BLaER1 (cell line): ENCODE data around the gene QPRT.
"Not testable (repeated sequence)": the region's sequence is repeated elsewhere in the genome, so short reads cannot be mapped to it uniquely, and the experiment has no call there.

Source experiments
- H3K27ac ChIP-seq: shearing (Covaris generic); formaldehyde crosslinking; 2 replicates; pipeline ENCODE4 v1.8.1; 2022
- H3K27me3 ChIP-seq: shearing (Covaris generic); formaldehyde crosslinking; 2 replicates; pipeline ENCODE4 v1.8.1; 2022
- H3K36me3 ChIP-seq: shearing (Covaris generic); formaldehyde crosslinking; 2 replicates; pipeline ENCODE4 v1.8.1; 2022
- H3K4me1 ChIP-seq: shearing (Covaris generic); formaldehyde crosslinking; 2 replicates; pipeline ENCODE4 v1.8.1; 2022
- H3K4me2 ChIP-seq: shearing (Covaris generic); formaldehyde crosslinking; 2 replicates; pipeline ENCODE4 v1.8.1; 2022
- H3K4me3 ChIP-seq: shearing (Covaris generic); formaldehyde crosslinking; 2 replicates; pipeline ENCODE4 v1.8.1; 2022
- H3K9ac ChIP-seq: shearing (Covaris generic); formaldehyde crosslinking; 2 replicates; pipeline ENCODE4 v1.8.1; 2022
- H3K9me3 ChIP-seq: shearing (Covaris generic); formaldehyde crosslinking; 2 replicates; pipeline ENCODE4 v1.8.1; 2022
- H4K20me1 ChIP-seq: shearing (Covaris generic); formaldehyde crosslinking; 2 replicates; pipeline ENCODE4 v1.8.1; 2022
- Cebpa-rat ChIP-seq: shearing (Covaris generic); IDR thresholded peaks from 2 replicates; pipeline ENCODE4 v1.8.1; 2022

QPRT gene

GRCh38 chr16:29678691-29679267 lies at the start of gene QPRT:
QPRT (plus strand) TSS chr16:29679180; CDS start chr16:29679198, 18 bp downstream.
- Histone ChIP-seq H3K4me2 (peak within 1 kb of the TSS; percentile 83), H3K9me3 (no peaks in the 10 kb centered on the region), H3K36me3 (peaks cover 16% of the 10 kb centered on the region; the same call in 1 of the 2 replicates), H3K9ac (peak within 1 kb of the TSS; percentile 76), H3K27me3 (no peaks in the 10 kb centered on the region), H3K4me3 (peak within 1 kb of the TSS; percentile 64), H3K4me1 (peaks cover 87% of the 10 kb centered on the region), H3K27ac (peak within 1 kb of the TSS; percentile 87), H4K20me1 (no peaks in the 10 kb centered on the region)
- no peak for TF ChIP-seq Cebpa-rat

GRCh38 chr16:29629318-29629717 lies 49.7 kb upstream of the QPRT start:
- not testable (repeated sequence) for H3K36me3 ChIP-seq, H3K9me3 ChIP-seq, H3K9ac ChIP-seq, H3K27ac ChIP-seq, H3K4me3 ChIP-seq, H4K20me1 ChIP-seq, H3K27me3 ChIP-seq
- H3K4me1 ChIP-seq: peaks cover 34% of the 10 kb centered on the region
- peak overlapping the region; percentile 78 for H3K4me2 ChIP-seq

DNA sequence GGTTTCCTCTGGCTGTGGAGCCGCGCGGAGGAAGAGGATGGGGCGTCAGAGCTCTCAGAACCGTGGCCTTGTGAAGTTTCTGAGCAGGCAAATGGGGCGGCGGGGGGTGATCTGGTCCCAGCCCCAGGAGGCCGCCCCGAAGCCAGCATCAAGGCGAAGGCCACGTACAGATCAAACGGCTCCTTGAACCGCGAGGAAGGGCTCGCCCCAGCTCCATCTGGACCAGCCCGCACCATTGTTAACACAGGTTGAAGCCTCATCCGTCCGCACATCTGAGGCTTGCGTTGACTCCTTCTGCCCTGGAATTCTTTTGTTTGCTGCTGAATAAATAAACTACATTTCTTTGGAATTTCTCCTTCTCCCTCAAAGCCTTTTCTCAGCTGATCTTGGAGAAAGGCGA lies 47.3 kb upstream of the QPRT start:
- not testable (repeated sequence) for H3K9me3 ChIP-seq, H3K9ac ChIP-seq, H3K27ac ChIP-seq, H3K4me2 ChIP-seq, H3K27me3 ChIP-seq, H3K4me3 ChIP-seq, H4K20me1 ChIP-seq, H3K36me3 ChIP-seq
- peaks cover 36% of the 10 kb centered on the region for H3K4me1 ChIP-seq

GRCh38 chr16:29635902-29636301 lies 43.1 kb upstream of the QPRT start:
- Histone ChIP-seq H3K4me2 (peak overlapping the region; percentile 55), H3K4me1 (peaks cover 16% of the 10 kb centered on the region)
- not testable (repeated sequence) for H4K20me1 ChIP-seq, H3K27ac ChIP-seq, H3K9me3 ChIP-seq, H3K9ac ChIP-seq, H3K27me3 ChIP-seq, H3K4me3 ChIP-seq, H3K36me3 ChIP-seq

DNA sequence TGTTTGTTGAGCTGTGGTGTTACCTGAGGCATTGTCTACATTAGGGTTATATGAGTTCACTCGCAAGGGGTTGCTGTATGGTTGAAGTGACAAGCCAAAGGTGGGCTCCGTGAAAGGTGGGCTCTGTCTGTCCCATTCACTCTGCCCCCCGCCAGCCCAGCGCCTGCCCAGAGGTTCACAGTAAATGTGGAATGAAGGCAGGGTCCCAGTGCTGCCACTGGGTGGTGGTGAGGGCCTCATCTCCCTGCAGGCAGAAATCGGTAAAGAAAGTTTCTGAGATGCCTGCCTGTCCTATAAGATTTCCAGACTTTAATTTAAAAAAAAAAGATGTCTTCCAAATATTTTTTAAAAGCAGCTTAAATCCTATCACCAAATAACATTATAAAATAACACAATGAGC lies 42.6 kb upstream of the QPRT start:
- H3K27me3 ChIP-seq, H3K4me3 ChIP-seq, H3K36me3 ChIP-seq, H3K9me3 ChIP-seq, H3K27ac ChIP-seq, H3K9ac ChIP-seq, H4K20me1 ChIP-seq: not testable (repeated sequence)
- Histone ChIP-seq H3K4me2 (0 out of 2 replicates have a peak overlapping the region, but pooled peaks have one; percentile 55), H3K4me1 (peaks cover 21% of the 10 kb centered on the region)

DNA sequence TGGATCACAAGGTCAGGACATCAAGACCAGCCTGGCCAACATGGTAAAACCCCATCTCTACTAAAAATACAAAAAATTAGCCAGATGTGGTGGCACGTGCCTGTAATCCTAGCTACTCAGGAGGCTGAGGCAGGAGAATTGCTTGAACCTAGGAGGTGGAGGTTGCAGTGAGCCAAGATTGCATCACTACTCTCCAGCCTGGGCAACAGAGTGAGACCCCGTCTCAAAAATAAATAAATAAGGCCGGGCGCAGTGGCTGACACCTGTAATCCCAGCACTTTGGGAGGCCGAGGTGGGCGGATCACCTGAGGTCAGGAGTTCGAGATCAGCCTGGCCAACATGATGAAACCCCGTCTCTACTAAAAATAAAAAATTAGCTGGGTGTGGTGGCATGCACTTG lies 40.2 kb upstream of the QPRT start:
- H3K27ac ChIP-seq, H4K20me1 ChIP-seq, H3K36me3 ChIP-seq, H3K9me3 ChIP-seq, H3K4me3 ChIP-seq, H3K27me3 ChIP-seq, H3K9ac ChIP-seq, H3K4me2 ChIP-seq: not testable (repeated sequence)
- peaks cover 42% of the 10 kb centered on the region for H3K4me1 ChIP-seq

- Histone ChIP-seq H3K4me3 (0 out of 2 replicates have a peak overlapping the region, but pooled peaks have one; percentile 28), H4K20me1 (no peaks in the 10 kb centered on the region), H3K27ac (peak overlapping the region; percentile 73; the same call in 1 of the 2 replicates), H3K9me3 (no peaks in the 10 kb centered on the region), H3K27me3 (no peaks in the 10 kb centered on the region), H3K36me3 (no peaks in the 10 kb centered on the region), H3K4me2 (peak overlapping the region; percentile 80), H3K9ac (peak overlapping the region; percentile 45; the same call in 1 of the 2 replicates), H3K4me1 (peaks cover 56% of the 10 kb centered on the region)
- TF ChIP-seq Cebpa-rat: no peak
Observed at GRCh38 chr16:29641561-29641960, 37.4 kb upstream of the QPRT start.

GRCh38 chr16:29643596-29643995 lies 35.4 kb upstream of the QPRT start:
- Histone ChIP-seq H3K9ac (no peak overlapping the region), H3K4me2 (no peak overlapping the region), H3K9me3 (no peaks in the 10 kb centered on the region)

GRCh38 chr16:29644338-29644857 lies 34.6 kb upstream of the QPRT start:
- Histone ChIP-seq H3K27ac (peak overlapping the region; percentile 4; the same call in 1 of the 2 replicates), H3K4me1 (peaks cover 61% of the 10 kb centered on the region), H3K9me3 (no peaks in the 10 kb centered on the region), H3K27me3 (no peaks in the 10 kb centered on the region), H3K36me3 (no peaks in the 10 kb centered on the region), H3K4me2 (no peak overlapping the region), H4K20me1 (no peaks in the 10 kb centered on the region), H3K4me3 (no peak overlapping the region), H3K9ac (no peak overlapping the region)
- no peak for TF ChIP-seq Cebpa-rat

More at GRCh38 chr16:29643596-29643995, 35.4 kb upstream of the QPRT start:
- Histone ChIP-seq H3K27me3 (no peaks in the 10 kb centered on the region), H4K20me1 (no peaks in the 10 kb centered on the region), H3K27ac (0 out of 2 replicates have a peak overlapping the region, but pooled peaks have one; percentile 19), H3K36me3 (no peaks in the 10 kb centered on the region), H3K4me3 (no peak overlapping the region), H3K4me1 (peaks cover 56% of the 10 kb centered on the region)
- TF ChIP-seq Cebpa-rat: no peak

- Histone ChIP-seq H3K27ac (no peak overlapping the region), H3K4me2 (peak overlapping the region; percentile 45), H3K4me1 (peaks cover 67% of the 10 kb centered on the region), H3K36me3 (no peaks in the 10 kb centered on the region), H3K4me3 (no peak overlapping the region), H3K9ac (no peak overlapping the region), H4K20me1 (no peaks in the 10 kb centered on the region), H3K9me3 (no peaks in the 10 kb centered on the region), H3K27me3 (no peaks in the 10 kb centered on the region)
- TF ChIP-seq Cebpa-rat: no peak
Observed at GRCh38 chr16:29644973-29645693, 33.8 kb upstream of the QPRT start.
